Nephron progenitor cell (in vitro differentiated cells): Measurements from ENCODE around the gene SMIM24.

Experiments
- DNase-seq: peaks from one replicate; pipeline ENCODE4 v3.0.0; 2021
- H3K27ac Mint-ChIP-seq: 2 replicates; pipeline ENCODE4 v1.8.0; 2021; ENCODE audit warnings: mild to moderate bottlenecking, moderate library complexity, mixed read lengths
- H3K27me3 Mint-ChIP-seq: 2 replicates; pipeline ENCODE4 v1.8.0; 2021; ENCODE audit warnings: mild to moderate bottlenecking, low read depth, mixed read lengths; ENCODE audit not compliant: poor library complexity
- H3K36me3 Mint-ChIP-seq: 2 replicates; pipeline ENCODE4 v1.8.0; 2021; ENCODE audit warnings: low read depth, mixed read lengths
- H3K4me1 Mint-ChIP-seq: 2 replicates; pipeline ENCODE4 v1.8.0; 2021; ENCODE audit warnings: mixed read lengths
- H3K4me3 Mint-ChIP-seq: 2 replicates; pipeline ENCODE4 v1.8.0; 2021; ENCODE audit warnings: mild to moderate bottlenecking, moderate library complexity, mixed read lengths
- H3K9me3 Mint-ChIP-seq: 2 replicates; pipeline ENCODE4 v1.8.0; 2021; ENCODE audit warnings: mild to moderate bottlenecking, moderate library complexity, mixed read lengths
- TF ChIP-seq, protein P1 (sequence below): fragments of 200-600 bp; sonication (generic); IDR thresholded peaks from 2 replicates; pipeline ENCODE4 v1.5.0; 2021; ENCODE audit warnings: antibody characterized with exemption

SMIM24 gene

DNA sequence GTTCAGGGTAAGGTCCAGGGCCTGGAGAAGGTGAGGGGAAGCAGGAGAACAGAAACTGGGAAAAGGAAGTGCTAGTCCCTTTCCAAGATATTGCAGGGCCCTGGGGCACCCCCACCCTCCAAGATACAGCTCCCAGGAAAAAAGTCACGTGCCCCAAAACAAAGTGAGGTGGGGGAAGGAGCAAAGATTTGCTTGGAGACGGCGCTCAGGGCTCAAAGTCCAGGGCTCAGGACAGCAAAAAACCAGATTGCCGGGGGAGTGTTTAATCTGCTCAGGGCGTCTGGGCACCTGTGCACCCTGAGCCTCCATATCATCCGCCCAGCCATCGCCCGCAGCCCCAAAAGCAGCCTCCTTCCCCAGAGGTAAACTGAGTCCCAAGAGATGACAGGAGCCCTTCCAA lies 6.3 kb downstream of the SMIM24 start:
- Mint-ChIP-seq H3K27ac (no peak overlapping the region), H3K4me1 (peaks cover 15% of the 10 kb centered on the region), H3K36me3 (peaks cover 3% of the 10 kb centered on the region), H3K4me3 (no peak overlapping the region), H3K9me3 (peaks cover 11% of the 10 kb centered on the region), H3K27me3 (peaks cover 32% of the 10 kb centered on the region)
- TF ChIP-seq, protein P1, sequence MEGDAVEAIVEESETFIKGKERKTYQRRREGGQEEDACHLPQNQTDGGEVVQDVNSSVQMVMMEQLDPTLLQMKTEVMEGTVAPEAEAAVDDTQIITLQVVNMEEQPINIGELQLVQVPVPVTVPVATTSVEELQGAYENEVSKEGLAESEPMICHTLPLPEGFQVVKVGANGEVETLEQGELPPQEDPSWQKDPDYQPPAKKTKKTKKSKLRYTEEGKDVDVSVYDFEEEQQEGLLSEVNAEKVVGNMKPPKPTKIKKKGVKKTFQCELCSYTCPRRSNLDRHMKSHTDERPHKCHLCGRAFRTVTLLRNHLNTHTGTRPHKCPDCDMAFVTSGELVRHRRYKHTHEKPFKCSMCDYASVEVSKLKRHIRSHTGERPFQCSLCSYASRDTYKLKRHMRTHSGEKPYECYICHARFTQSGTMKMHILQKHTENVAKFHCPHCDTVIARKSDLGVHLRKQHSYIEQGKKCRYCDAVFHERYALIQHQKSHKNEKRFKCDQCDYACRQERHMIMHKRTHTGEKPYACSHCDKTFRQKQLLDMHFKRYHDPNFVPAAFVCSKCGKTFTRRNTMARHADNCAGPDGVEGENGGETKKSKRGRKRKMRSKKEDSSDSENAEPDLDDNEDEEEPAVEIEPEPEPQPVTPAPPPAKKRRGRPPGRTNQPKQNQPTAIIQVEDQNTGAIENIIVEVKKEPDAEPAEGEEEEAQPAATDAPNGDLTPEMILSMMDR = no peak
- DNase-seq = no peak

DNA sequence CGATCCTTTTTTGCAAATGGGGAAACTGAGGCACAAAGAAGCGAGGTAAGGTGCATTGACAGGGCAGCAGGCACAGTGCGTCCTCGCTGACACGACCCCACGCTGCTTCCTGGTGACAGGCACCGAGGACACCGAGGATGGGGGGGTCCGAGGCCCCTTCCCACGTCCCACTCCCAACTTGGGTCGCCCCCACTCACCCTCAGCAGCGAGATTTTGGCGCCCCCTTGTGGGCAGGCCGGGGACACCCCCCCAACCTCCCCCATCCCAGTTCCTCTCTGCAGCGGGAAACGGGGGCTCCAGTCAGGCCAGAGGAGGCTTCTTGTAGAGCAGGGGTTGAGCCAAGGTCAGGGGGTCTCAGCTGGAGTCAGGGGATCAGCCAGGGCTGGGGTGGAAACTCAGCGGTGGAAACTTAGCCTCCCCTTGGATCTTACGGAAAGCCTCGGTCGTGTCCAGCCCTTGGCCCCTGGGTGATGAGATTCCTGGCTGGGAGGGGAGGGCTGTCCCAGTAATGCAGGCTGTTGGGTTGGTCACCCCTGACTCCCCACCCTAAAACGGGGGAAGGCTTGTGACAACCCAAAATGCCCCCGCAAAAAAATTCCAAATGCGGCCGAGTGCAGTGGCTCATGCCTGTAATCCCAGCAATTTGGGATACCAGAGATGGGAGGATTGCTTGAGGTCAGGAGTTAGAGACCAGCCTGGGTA lies 8.2 kb downstream of the SMIM24 start:
- Mint-ChIP-seq H3K4me1 (peaks cover 10% of the 10 kb centered on the region), H3K27ac (no peak overlapping the region), H3K27me3 (peaks cover 23% of the 10 kb centered on the region), H3K36me3 (peaks cover 15% of the 10 kb centered on the region), H3K4me3 (no peak overlapping the region), H3K9me3 (peaks cover 26% of the 10 kb centered on the region)
- peak; percentile 66 for DNase-seq
- TF ChIP-seq, protein P1 = peak; percentile 72

DNA sequence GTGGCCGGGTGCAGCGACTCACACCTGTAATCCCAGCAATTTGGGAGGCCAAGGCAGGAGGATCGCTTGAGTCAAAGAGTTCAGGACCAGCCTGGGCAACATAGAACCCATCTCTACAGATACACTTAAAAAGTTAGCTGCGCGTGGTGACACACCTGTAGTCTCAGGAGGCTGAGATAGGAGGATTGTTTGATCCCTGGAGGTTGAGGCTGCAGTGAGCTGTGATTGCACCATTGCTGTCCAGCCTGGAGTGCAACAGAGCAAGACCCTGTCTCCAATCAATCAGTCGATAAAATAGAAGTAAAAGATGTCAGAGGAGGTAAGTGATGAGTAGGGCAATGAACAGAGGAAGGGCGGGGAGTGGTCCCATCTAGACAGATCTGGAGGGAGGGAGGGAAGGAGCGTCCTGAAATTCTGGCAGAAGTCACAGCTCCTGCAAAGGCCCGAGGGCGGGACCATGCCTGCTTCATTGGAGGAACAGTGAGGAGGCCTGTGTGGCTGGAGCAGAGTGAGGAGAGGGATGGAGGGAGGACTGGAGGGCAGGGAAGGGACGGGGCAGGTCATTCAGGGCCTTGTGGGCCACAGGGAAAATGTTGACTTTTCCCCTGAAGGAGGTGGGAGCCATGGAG lies 9.7 kb downstream of the SMIM24 start:
- TF ChIP-seq, protein P1 = no peak

DNA sequence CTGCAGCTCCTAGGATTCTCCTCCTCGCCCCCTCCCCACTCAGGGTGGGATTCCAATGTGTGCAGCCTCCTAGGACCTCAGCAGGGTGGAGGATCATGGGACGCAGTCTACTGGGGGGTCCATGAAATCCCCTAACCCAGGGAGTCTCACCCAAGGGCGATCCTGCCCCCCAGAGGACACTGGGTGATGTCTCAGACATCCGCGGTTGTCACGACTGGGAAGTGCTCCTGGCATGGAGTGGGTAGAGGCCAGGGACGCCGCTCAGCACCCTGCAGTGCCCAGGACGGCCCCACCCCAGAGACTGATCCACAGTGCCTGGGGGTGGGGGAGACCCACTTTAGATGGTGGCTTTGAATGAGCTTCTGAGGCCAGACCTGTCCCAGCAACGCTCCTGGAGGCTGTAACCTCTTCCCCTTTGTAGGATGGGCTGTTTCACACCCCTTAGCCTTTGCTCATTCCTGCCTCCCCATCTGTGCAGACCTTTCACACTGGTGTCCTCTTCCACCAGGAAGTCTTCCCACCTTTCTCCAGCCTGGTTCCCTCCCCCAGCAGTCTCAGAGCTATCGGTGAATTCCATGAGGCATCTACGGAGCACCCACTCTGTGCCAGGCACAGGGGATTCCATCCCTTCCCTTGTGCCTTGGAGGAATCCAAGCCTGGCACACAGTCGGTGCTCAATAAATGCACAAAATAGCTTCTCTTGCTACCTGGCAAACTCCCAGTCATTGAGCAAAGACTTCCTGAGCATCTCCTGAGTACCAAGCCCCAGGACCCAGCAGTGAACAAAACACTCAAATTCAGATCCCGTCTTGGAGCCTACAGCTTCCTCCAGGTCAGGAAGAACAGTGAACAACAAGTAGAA lies 10.5 kb downstream of the SMIM24 start:
- no peak for DNase-seq
- peaks cover 36% of the 10 kb centered on the region for H3K27me3 Mint-ChIP-seq
- H3K4me3 Mint-ChIP-seq = no peak overlapping the region
- TF ChIP-seq, protein P1 = no peak
- H3K4me1 Mint-ChIP-seq = peaks cover 19% of the 10 kb centered on the region
- H3K9me3 Mint-ChIP-seq = peaks cover 36% of the 10 kb centered on the region
- H3K36me3 Mint-ChIP-seq = peaks cover 15% of the 10 kb centered on the region
- H3K27ac Mint-ChIP-seq = no peak overlapping the region

More for the DNA sequence above, 9.7 kb downstream of the SMIM24 start:
- DNase-seq = no peak
- Mint-ChIP-seq H3K4me1 (peaks cover 11% of the 10 kb centered on the region), H3K27ac (no peak overlapping the region), H3K4me3 (no peak overlapping the region), H3K9me3 (peaks cover 36% of the 10 kb centered on the region), H3K36me3 (peaks cover 15% of the 10 kb centered on the region), H3K27me3 (peaks cover 29% of the 10 kb centered on the region)

DNA sequence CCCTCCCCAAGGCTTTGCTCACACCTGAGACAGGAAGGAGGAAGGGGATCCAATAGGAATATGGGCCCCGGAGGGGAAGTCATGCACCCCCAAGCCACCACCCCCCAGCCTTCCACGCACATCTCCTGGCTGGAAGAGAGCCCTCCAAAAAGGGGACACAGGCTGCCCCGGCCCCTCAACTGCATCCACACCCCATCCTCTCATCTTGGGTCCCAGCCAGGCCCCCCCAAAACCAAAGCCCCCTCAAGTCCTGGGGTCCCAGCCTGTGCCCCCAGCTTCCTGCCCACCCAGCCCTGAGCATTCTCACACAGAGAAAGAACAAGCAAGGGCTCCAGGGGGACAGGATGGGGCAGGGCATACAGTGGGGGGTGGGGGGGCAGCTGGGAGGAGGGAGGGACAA lies 12.1 kb downstream of the SMIM24 start:
- peaks cover 15% of the 10 kb centered on the region for H3K4me1 Mint-ChIP-seq
- peaks cover 36% of the 10 kb centered on the region for H3K9me3 Mint-ChIP-seq
- TF ChIP-seq, protein P1 = no peak
- H3K27me3 Mint-ChIP-seq = peaks cover 41% of the 10 kb centered on the region
- H3K27ac Mint-ChIP-seq = no peak overlapping the region
- DNase-seq = no peak
- H3K36me3 Mint-ChIP-seq = peaks cover 15% of the 10 kb centered on the region
- no peak overlapping the region for H3K4me3 Mint-ChIP-seq
